GM23338 (cell line): Measurements from ENCODE around the gene GRK4. TPM values are rescaled to one million over a fixed set of nuclear protein-coding genes. Genes with fewer than 3 reads are reported as not detected.
A peak's percentile ranks its signal among the peaks of the same experiment; 100 is the strongest.

Experiments used
- ATAC-seq: fragments of 200-7000 bp; cut with Tn5 transposase; 3 replicates; pipeline ENCODE4 v1.9.1; 2020
- DNase-seq: peaks from one replicate; pipeline ENCODE4 v3.0.0-alpha.2; 2015; ENCODE audit warnings: low spot score
- H2AFZ ChIP-seq: fragments of 200-600 bp; sonication (generic); 2 replicates; pipeline ENCODE4 v1.8.0; 2016; ENCODE audit warnings: antibody characterized with exemption, mild to moderate bottlenecking, moderate library complexity
- H3F3A ChIP-seq: fragments of 200-600 bp; sonication (generic); replicated peaks from 2 replicates; pipeline ENCODE4 v1.8.0; 2017; ENCODE audit warnings: antibody characterized with exemption, mixed run types, low read depth
- H3K27ac ChIP-seq: fragments of 200-600 bp; sonication (generic); 2 replicates; pipeline ENCODE4 v1.6.1; 2016; ENCODE audit warnings: low read depth
- H3K27me3 ChIP-seq: fragments of 200-600 bp; sonication (generic); 2 replicates; pipeline ENCODE4 v1.8.0; 2016; ENCODE audit warnings: mild to moderate bottlenecking, mixed run types, moderate library complexity; ENCODE audit not compliant: insufficient read depth
- H3K36me3 ChIP-seq: fragments of 200-600 bp; sonication (generic); 2 replicates; pipeline ENCODE4 v1.8.0; 2016; ENCODE audit warnings: mild to moderate bottlenecking; ENCODE audit not compliant: insufficient read depth
- H3K4me1 ChIP-seq: fragments of 200-600 bp; sonication (generic); 2 replicates; pipeline ENCODE4 v1.8.0; 2016; ENCODE audit warnings: mild to moderate bottlenecking, moderate library complexity; ENCODE audit not compliant: insufficient read depth
- H3K4me2 ChIP-seq: fragments of 200-600 bp; sonication (generic); 2 replicates; pipeline ENCODE4 v1.7.1; 2017; ENCODE audit warnings: mixed run types
- H3K4me3 ChIP-seq: fragments of 200-600 bp; sonication (generic); 2 replicates; pipeline ENCODE4 v1.6.1; 2016; ENCODE audit warnings: mixed run types
- H3K79me2 ChIP-seq: fragments of 200-600 bp; sonication (generic); replicated peaks from 2 replicates; pipeline ENCODE4 v1.8.0; 2017; ENCODE audit warnings: mild to moderate bottlenecking; ENCODE audit not compliant: insufficient read depth
- H3K9me2 ChIP-seq: fragments of 200-600 bp; sonication (generic); 2 replicates; pipeline ENCODE4 v1.8.0; 2017; ENCODE audit not compliant: insufficient read depth
- H4K20me1 ChIP-seq: fragments of 200-600 bp; sonication (generic); replicated peaks from 2 replicates; pipeline ENCODE4 v1.8.0; 2017; ENCODE audit warnings: mild to moderate bottlenecking; ENCODE audit not compliant: insufficient read depth
- H3K27ac Mint-ChIP-seq: 2 replicates; pipeline ENCODE4 v1.8.0; 2020; ENCODE audit warnings: inconsistent platforms, mild to moderate bottlenecking, moderate library complexity, mixed read lengths
- H3K27me3 Mint-ChIP-seq: 3 replicates; pipeline ENCODE4 v1.8.0; 2022; ENCODE audit warnings: low read depth, mild to moderate bottlenecking, moderate library complexity, mixed read lengths, inconsistent platforms; ENCODE audit not compliant: insufficient read depth, poor library complexity
- H3K36me3 Mint-ChIP-seq: 3 replicates; pipeline ENCODE4 v1.8.0; 2021; ENCODE audit warnings: low read depth, mild to moderate bottlenecking, inconsistent platforms, moderate library complexity, mixed read lengths
- H3K4me1 Mint-ChIP-seq: 3 replicates; pipeline ENCODE4 v1.8.0; 2020; ENCODE audit warnings: mild to moderate bottlenecking, inconsistent platforms, mixed read lengths
- H3K4me3 Mint-ChIP-seq: 3 replicates; pipeline ENCODE4 v1.8.0; 2021; ENCODE audit warnings: moderate library complexity, mild to moderate bottlenecking, inconsistent platforms, mixed read lengths
- H3K9me3 Mint-ChIP-seq: 3 replicates; pipeline ENCODE4 v1.8.0; 2020; ENCODE audit warnings: moderate library complexity, mild to moderate bottlenecking, inconsistent platforms, mixed read lengths
- EZH2phosphoT487 ChIP-seq: fragments of 200-600 bp; sonication (generic); IDR thresholded peaks from one replicate; pipeline ENCODE4 v1.8.1; 2018; ENCODE audit warnings: antibody characterized with exemption; ENCODE audit not compliant: unreplicated experiment
- POLR2AphosphoS5 ChIP-seq: IDR thresholded peaks from 2 replicates; pipeline ENCODE4 v1.6.1; 2016; ENCODE audit warnings: antibody characterized with exemption, low read depth
- ZNF114 ChIP-seq: fragments of 250-450 bp; sonication (Bioruptor Pico); IDR thresholded peaks from 2 replicates; pipeline ENCODE4 v1.5.0; 2020; ENCODE audit warnings: mild to moderate bottlenecking, moderate library complexity
- ZNF331 ChIP-seq: fragments of 250-450 bp; sonication (Bioruptor Pico); IDR thresholded peaks from 2 replicates; pipeline ENCODE4 v1.5.0; 2020; ENCODE audit warnings: low read depth, mild to moderate bottlenecking, moderate library complexity
- polyA plus RNA-seq: library from polyadenylated mRNA; unstranded; fragments of >200 nt; fragmentation: Nextera tagmentation; extraction: Ambion mirVana; gene quantifications from 2 replicates; pipeline ENCODE4 v1.2.1, GENCODE V29; 2016
- total RNA-seq: library from RNA; depleted of rRNA; stranded (reverse); fragments of >200 nt; shearing (Covaris generic); gene quantifications from 2 replicates; pipeline ENCODE4 v1.2.3, GENCODE V29; 2014
- TF ChIP-seq, protein P1 (sequence below), 2 experiments: fragments of 200-600 bp in 1 of 2; sonication (generic) in 1 of 2; conservative IDR thresholded peaks; 2 replicates each; pipeline versions ENCODE4 v1.5.1 to v1.6.1; 2016 to 2017; ENCODE audit warnings: antibody characterized with exemption in 2 of 2, low read depth in 2 of 2, mild to moderate bottlenecking in 2 of 2, moderate library complexity in 1 of 2
- TF ChIP-seq, protein P2 (sequence below): fragments of 250-450 bp; sonication (Bioruptor Pico); IDR thresholded peaks from 2 replicates; pipeline ENCODE4 v1.5.0; 2020; ENCODE audit warnings: mild to moderate bottlenecking, moderate library complexity
- TF ChIP-seq, protein P3 (sequence below): IDR thresholded peaks from one replicate; pipeline ENCODE4 v1.6.1; 2018; ENCODE audit warnings: antibody characterized with exemption; ENCODE audit not compliant: unreplicated experiment

GRK4 gene
- total and polyA plus RNA-seq, 2 experiments from 2014 or later, result 1.3 to 1.4 TPM

DNA sequence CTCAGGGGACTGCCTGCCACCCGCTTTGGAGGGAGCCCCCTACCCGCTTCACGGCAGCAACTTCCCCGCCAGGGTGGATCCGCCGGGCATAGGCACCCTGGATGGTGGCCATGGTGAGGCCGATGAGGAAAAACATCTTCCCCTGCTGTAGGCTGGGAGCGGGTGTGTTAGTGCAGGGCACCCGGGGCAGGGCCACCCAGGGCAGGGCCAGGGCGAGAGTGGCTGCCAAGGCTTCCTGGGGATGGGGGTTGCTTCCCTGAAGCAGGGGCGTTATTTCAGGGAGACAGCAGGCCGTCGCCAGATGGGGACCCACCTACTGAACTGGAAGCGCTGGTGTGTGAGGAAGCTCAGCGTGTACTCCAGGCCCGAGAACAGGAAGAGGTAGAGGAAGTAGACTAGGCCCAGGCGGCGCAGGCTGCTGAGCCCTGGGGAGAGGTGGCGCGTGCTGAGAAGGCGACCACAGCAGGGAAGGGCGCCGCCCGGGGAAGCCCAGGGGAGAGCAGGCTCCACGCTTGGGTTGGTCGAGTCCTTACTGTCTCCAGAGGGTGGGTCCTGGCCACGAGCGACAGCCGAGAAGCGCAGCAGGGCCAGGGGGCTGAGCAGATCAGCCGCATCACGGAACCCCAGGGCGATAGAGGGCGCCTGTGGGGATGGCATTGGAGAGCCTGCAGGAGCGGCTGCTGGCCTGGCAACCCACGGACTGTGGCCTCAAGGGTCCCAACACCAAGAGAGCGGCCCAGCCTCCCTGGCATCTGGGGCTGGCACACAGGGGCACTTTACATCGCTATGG, 31.7 kb upstream of the GRK4 start:
- no peak overlapping the region for H3K27ac ChIP-seq
- TF ChIP-seq POLR2AphosphoS5, result peak; percentile 26; the same call in 1 of the 2 replicates
- TF ChIP-seq, protein P1, sequence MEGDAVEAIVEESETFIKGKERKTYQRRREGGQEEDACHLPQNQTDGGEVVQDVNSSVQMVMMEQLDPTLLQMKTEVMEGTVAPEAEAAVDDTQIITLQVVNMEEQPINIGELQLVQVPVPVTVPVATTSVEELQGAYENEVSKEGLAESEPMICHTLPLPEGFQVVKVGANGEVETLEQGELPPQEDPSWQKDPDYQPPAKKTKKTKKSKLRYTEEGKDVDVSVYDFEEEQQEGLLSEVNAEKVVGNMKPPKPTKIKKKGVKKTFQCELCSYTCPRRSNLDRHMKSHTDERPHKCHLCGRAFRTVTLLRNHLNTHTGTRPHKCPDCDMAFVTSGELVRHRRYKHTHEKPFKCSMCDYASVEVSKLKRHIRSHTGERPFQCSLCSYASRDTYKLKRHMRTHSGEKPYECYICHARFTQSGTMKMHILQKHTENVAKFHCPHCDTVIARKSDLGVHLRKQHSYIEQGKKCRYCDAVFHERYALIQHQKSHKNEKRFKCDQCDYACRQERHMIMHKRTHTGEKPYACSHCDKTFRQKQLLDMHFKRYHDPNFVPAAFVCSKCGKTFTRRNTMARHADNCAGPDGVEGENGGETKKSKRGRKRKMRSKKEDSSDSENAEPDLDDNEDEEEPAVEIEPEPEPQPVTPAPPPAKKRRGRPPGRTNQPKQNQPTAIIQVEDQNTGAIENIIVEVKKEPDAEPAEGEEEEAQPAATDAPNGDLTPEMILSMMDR (conservative IDR thresholded peaks at IDR 0.05; ENCODE audit: low read depth in 2 of 2), result peak in 1 of 2 experiments; percentile 59; a peak in 2 of 4 replicates
- no peak for TF ChIP-seq ZNF331 (CRISPR knock-in tag)
- Mint-ChIP-seq H3K27me3 (peaks cover 21% of the 10 kb centered on the region), H3K36me3 (peaks cover 54% of the 10 kb centered on the region), H3K9me3 (no peaks in the 10 kb centered on the region), H3K4me1 (peaks cover 18% of the 10 kb centered on the region), H3K4me3 (0 out of 3 replicates have a peak overlapping the region, but pooled peaks have one; percentile 33), H3K27ac (no peak overlapping the region)
- DNase-seq (peak; percentile 63), ATAC-seq (peak; percentile 15)
- H4K20me1 ChIP-seq, result peaks cover 15% of the 10 kb centered on the region
- H3K27me3 ChIP-seq, result no peaks in the 10 kb centered on the region
- H3K36me3 ChIP-seq, result 0 out of 2 replicates have a peak, but pooled peaks cover 4% of the 10 kb centered on the region
- no peak overlapping the region for H3K4me2 ChIP-seq
- H2AFZ ChIP-seq, result no peak overlapping the region
- H3K9me2 ChIP-seq, result no peaks in the 10 kb centered on the region
- H3K79me2 ChIP-seq, result peaks cover 14% of the 10 kb centered on the region
- peaks cover 11% of the 10 kb centered on the region; the same call in 1 of the 2 replicates for H3F3A ChIP-seq
- no peak overlapping the region for H3K4me3 ChIP-seq
- H3K4me1 ChIP-seq, result peaks cover 4% of the 10 kb centered on the region; the same call in 1 of the 2 replicates

DNA sequence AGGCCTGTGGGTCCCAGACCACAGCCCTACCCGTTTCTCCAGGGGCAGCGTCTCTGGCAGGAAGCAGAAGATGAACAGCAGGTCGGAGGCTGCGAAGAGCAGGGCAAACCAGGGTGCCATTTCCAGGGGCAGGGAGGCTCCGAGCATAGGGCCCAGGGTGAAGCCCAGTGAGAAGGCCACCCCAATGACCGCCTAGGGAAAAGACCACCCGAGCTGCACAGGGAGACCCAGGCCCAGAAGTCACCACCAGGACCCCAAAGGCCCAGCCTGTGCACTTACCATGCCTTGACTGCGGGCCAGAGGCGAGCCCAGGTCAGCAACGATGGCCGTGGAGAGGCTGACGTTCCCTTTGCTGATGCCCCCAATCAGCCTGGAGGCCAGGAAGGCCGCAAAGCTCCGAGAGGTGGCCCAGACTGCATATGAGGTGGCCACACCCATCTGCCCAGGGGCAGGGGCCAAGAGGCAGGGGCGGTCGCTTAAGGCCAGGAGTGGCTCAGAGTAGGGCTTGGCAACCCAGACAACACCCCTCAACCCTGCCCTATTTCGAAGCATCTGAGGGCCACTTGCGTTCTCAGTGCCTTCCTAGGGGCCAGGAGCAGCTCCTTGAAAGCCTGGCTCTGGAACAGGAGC, 30.9 kb upstream of the GRK4 start:
- H3K27ac ChIP-seq, result no peak overlapping the region
- DNase-seq, result no peak
- H3K36me3 Mint-ChIP-seq, result peaks cover 59% of the 10 kb centered on the region
- no peak for TF ChIP-seq ZNF114
- TF ChIP-seq, protein P2, sequence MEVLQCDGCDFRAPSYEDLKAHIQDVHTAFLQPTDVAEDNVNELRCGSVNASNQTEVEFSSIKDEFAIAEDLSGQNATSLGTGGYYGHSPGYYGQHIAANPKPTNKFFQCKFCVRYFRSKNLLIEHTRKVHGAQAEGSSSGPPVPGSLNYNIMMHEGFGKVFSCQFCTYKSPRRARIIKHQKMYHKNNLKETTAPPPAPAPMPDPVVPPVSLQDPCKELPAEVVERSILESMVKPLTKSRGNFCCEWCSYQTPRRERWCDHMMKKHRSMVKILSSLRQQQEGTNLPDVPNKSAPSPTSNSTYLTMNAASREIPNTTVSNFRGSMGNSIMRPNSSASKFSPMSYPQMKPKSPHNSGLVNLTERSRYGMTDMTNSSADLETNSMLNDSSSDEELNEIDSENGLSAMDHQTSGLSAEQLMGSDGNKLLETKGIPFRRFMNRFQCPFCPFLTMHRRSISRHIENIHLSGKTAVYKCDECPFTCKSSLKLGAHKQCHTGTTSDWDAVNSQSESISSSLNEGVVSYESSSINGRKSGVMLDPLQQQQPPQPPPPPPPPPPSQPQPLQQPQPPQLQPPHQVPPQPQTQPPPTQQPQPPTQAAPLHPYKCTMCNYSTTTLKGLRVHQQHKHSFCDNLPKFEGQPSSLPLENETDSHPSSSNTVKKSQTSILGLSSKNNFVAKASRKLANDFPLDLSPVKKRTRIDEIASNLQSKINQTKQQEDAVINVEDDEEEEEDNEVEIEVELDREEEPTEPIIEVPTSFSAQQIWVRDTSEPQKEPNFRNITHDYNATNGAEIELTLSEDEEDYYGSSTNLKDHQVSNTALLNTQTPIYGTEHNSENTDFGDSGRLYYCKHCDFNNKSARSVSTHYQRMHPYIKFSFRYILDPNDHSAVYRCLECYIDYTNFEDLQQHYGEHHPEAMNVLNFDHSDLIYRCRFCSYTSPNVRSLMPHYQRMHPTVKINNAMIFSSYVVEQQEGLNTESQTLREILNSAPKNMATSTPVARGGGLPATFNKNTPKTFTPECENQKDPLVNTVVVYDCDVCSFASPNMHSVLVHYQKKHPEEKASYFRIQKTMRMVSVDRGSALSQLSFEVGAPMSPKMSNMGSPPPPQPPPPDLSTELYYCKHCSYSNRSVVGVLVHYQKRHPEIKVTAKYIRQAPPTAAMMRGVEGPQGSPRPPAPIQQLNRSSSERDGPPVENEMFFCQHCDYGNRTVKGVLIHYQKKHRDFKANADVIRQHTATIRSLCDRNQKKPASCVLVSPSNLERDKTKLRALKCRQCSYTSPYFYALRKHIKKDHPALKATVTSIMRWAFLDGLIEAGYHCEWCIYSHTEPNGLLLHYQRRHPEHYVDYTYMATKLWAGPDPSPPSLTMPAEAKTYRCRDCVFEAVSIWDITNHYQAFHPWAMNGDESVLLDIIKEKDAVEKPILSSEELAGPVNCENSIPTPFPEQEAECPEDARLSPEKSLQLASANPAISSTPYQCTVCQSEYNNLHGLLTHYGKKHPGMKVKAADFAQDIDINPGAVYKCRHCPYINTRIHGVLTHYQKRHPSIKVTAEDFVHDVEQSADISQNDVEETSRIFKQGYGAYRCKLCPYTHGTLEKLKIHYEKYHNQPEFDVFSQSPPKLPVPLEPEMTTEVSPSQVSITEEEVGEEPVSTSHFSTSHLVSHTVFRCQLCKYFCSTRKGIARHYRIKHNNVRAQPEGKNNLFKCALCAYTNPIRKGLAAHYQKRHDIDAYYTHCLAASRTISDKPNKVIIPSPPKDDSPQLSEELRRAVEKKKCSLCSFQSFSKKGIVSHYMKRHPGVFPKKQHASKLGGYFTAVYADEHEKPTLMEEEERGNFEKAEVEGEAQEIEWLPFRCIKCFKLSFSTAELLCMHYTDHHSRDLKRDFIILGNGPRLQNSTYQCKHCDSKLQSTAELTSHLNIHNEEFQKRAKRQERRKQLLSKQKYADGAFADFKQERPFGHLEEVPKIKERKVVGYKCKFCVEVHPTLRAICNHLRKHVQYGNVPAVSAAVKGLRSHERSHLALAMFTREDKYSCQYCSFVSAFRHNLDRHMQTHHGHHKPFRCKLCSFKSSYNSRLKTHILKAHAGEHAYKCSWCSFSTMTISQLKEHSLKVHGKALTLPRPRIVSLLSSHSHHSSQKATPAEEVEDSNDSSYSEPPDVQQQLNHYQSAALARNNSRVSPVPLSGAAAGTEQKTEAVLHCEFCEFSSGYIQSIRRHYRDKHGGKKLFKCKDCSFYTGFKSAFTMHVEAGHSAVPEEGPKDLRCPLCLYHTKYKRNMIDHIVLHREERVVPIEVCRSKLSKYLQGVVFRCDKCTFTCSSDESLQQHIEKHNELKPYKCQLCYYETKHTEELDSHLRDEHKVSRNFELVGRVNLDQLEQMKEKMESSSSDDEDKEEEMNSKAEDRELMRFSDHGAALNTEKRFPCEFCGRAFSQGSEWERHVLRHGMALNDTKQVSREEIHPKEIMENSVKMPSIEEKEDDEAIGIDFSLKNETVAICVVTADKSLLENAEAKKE (CRISPR knock-in tag), result no peak
- TF ChIP-seq, protein P3, sequence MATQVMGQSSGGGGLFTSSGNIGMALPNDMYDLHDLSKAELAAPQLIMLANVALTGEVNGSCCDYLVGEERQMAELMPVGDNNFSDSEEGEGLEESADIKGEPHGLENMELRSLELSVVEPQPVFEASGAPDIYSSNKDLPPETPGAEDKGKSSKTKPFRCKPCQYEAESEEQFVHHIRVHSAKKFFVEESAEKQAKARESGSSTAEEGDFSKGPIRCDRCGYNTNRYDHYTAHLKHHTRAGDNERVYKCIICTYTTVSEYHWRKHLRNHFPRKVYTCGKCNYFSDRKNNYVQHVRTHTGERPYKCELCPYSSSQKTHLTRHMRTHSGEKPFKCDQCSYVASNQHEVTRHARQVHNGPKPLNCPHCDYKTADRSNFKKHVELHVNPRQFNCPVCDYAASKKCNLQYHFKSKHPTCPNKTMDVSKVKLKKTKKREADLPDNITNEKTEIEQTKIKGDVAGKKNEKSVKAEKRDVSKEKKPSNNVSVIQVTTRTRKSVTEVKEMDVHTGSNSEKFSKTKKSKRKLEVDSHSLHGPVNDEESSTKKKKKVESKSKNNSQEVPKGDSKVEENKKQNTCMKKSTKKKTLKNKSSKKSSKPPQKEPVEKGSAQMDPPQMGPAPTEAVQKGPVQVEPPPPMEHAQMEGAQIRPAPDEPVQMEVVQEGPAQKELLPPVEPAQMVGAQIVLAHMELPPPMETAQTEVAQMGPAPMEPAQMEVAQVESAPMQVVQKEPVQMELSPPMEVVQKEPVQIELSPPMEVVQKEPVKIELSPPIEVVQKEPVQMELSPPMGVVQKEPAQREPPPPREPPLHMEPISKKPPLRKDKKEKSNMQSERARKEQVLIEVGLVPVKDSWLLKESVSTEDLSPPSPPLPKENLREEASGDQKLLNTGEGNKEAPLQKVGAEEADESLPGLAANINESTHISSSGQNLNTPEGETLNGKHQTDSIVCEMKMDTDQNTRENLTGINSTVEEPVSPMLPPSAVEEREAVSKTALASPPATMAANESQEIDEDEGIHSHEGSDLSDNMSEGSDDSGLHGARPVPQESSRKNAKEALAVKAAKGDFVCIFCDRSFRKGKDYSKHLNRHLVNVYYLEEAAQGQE, result no peak
- TF ChIP-seq EZH2phosphoT487, result no peak

More for the DNA sequence above, 30.9 kb upstream of the GRK4 start:
- H3K79me2 ChIP-seq, result peaks cover 14% of the 10 kb centered on the region
- H3K9me3 Mint-ChIP-seq, result no peaks in the 10 kb centered on the region
- H3K4me3 ChIP-seq, result no peak overlapping the region
- H2AFZ ChIP-seq, result no peak overlapping the region
- H3K27me3 ChIP-seq, result no peaks in the 10 kb centered on the region
- H3F3A ChIP-seq, result peaks cover 18% of the 10 kb centered on the region; the same call in 1 of the 2 replicates
- H3K9me2 ChIP-seq, result no peaks in the 10 kb centered on the region
- no peak for ATAC-seq
- H3K4me1 Mint-ChIP-seq, result peaks cover 24% of the 10 kb centered on the region
- peaks cover 19% of the 10 kb centered on the region for H4K20me1 ChIP-seq
- peaks cover 4% of the 10 kb centered on the region; the same call in 1 of the 2 replicates for H3K4me1 ChIP-seq
- peaks cover 5% of the 10 kb centered on the region; the same call in 1 of the 2 replicates for H3K36me3 ChIP-seq
- H3K4me2 ChIP-seq, result no peak overlapping the region
- H3K4me3 Mint-ChIP-seq, result peak overlapping the region; percentile 76; the same call in 1 of the 3 replicates
- H3K27me3 Mint-ChIP-seq, result peaks cover 21% of the 10 kb centered on the region
- H3K27ac Mint-ChIP-seq, result no peak overlapping the region
